GM12878 (cell line): ENCODE measurements around the gene GPR158.
"Not testable (repeated sequence)": the region's sequence is repeated elsewhere in the genome, so short reads cannot be mapped to it uniquely, and the experiment has no call there.

Source experiments
- CBX5 ChIP-seq: sonication (generic); IDR thresholded peaks from 2 replicates; pipeline ENCODE4 v1.6.1; 2016; ENCODE audit warnings: low read depth, moderate library complexity, mild to moderate bottlenecking, inconsistent platforms
- EZH2 ChIP-seq: IDR thresholded peaks from 2 replicates; pipeline ENCODE4 v1.6.1; 2012; ENCODE audit warnings: low read depth, mild to moderate bottlenecking, control low read depth, inconsistent platforms, low read length, borderline replicate concordance; ENCODE audit not compliant: control insufficient read depth
- RAD21 ChIP-seq: IDR thresholded peaks from 2 replicates; pipeline ENCODE4 v1.6.1; 2011; ENCODE audit warnings: mild to moderate bottlenecking, low read depth, low read length, moderate library complexity; ENCODE audit not compliant: insufficient read depth
- RFX5 ChIP-seq: IDR thresholded peaks from 2 replicates; pipeline ENCODE4 v1.6.1; 2011; ENCODE audit warnings: low read depth, low read length, improper control_type of control experiment
- ZSCAN29 ChIP-seq: fragments of 450-650 bp; IDR thresholded peaks from 2 replicates; pipeline ENCODE4 v1.6.1; 2017; ENCODE audit warnings: mild to moderate bottlenecking, moderate library complexity
- TF ChIP-seq, protein P1 (sequence below), 3 experiments: IDR thresholded peaks in 2 of 3; conservative IDR thresholded peaks in 1 of 3; 2 replicates each; pipeline ENCODE4 v1.5.1; 2011; ENCODE audit warnings: low read depth in 3 of 3, low read length in 3 of 3, mild to moderate bottlenecking in 3 of 3, control low read depth in 2 of 3, moderate library complexity in 2 of 3, inconsistent platforms in 1 of 3, mixed read lengths in 1 of 3; ENCODE audit not compliant: control insufficient read depth in 2 of 3, insufficient read depth in 1 of 3; ENCODE audit errors: extremely low read depth in 1 of 3
- TF ChIP-seq, protein P2 (sequence below): fragments of 450-650 bp; IDR thresholded peaks from 2 replicates; pipeline ENCODE4 v1.6.1; 2016; ENCODE audit warnings: mild to moderate bottlenecking, moderate library complexity, borderline replicate concordance
- TF ChIP-seq, protein P3 (sequence below): fragments of 150-350 bp; IDR thresholded peaks from 2 replicates; pipeline ENCODE4 v1.6.1; 2016; ENCODE audit warnings: low read depth, low read length

DNA sequence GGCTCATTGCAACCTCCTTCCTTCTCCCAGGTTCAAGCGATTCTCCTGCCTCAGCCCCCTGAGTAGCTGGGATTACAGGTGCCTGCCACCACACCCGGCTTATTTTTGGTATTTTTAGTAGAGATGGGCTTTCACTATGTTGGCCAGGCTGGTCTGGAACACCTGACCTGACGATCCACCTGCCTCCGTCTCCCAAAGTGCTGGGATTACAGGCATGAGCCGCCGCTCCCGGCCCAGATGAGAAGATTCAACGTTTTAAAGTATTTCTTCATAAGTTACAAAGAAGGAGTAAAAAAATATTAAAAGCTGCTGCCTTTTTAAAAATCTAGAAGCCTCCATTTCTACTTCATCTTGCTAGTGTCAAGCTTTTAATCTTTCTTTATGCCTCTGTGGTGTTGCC is 208.1 kb downstream of the GPR158 start:
- TF ChIP-seq ZSCAN29, RAD21, EZH2, RFX5, CBX5: not testable (repeated sequence)
- TF ChIP-seq, protein P1, sequence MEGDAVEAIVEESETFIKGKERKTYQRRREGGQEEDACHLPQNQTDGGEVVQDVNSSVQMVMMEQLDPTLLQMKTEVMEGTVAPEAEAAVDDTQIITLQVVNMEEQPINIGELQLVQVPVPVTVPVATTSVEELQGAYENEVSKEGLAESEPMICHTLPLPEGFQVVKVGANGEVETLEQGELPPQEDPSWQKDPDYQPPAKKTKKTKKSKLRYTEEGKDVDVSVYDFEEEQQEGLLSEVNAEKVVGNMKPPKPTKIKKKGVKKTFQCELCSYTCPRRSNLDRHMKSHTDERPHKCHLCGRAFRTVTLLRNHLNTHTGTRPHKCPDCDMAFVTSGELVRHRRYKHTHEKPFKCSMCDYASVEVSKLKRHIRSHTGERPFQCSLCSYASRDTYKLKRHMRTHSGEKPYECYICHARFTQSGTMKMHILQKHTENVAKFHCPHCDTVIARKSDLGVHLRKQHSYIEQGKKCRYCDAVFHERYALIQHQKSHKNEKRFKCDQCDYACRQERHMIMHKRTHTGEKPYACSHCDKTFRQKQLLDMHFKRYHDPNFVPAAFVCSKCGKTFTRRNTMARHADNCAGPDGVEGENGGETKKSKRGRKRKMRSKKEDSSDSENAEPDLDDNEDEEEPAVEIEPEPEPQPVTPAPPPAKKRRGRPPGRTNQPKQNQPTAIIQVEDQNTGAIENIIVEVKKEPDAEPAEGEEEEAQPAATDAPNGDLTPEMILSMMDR (IDR thresholded peaks at IDR 0.05 in 2 of 3, conservative IDR thresholded peaks at IDR 0.05 in 1 of 3; ENCODE audit: control insufficient read depth in 2 of 3, extremely low read depth in 1 of 3, insufficient read depth in 1 of 3, low read depth in 3 of 3, low read length in 3 of 3): not testable (repeated sequence)
- TF ChIP-seq, protein P2, sequence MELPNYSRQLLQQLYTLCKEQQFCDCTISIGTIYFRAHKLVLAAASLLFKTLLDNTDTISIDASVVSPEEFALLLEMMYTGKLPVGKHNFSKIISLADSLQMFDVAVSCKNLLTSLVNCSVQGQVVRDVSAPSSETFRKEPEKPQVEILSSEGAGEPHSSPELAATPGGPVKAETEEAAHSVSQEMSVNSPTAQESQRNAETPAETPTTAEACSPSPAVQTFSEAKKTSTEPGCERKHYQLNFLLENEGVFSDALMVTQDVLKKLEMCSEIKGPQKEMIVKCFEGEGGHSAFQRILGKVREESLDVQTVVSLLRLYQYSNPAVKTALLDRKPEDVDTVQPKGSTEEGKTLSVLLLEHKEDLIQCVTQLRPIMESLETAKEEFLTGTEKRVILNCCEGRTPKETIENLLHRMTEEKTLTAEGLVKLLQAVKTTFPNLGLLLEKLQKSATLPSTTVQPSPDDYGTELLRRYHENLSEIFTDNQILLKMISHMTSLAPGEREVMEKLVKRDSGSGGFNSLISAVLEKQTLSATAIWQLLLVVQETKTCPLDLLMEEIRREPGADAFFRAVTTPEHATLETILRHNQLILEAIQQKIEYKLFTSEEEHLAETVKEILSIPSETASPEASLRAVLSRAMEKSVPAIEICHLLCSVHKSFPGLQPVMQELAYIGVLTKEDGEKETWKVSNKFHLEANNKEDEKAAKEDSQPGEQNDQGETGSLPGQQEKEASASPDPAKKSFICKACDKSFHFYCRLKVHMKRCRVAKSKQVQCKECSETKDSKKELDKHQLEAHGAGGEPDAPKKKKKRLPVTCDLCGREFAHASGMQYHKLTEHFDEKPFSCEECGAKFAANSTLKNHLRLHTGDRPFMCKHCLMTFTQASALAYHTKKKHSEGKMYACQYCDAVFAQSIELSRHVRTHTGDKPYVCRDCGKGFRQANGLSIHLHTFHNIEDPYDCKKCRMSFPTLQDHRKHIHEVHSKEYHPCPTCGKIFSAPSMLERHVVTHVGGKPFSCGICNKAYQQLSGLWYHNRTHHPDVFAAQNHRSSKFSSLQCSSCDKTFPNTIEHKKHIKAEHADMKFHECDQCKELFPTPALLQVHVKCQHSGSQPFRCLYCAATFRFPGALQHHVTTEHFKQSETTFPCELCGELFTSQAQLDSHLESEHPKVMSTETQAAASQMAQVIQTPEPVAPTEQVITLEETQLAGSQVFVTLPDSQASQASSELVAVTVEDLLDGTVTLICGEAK: not testable (repeated sequence)
- TF ChIP-seq, protein P3, sequence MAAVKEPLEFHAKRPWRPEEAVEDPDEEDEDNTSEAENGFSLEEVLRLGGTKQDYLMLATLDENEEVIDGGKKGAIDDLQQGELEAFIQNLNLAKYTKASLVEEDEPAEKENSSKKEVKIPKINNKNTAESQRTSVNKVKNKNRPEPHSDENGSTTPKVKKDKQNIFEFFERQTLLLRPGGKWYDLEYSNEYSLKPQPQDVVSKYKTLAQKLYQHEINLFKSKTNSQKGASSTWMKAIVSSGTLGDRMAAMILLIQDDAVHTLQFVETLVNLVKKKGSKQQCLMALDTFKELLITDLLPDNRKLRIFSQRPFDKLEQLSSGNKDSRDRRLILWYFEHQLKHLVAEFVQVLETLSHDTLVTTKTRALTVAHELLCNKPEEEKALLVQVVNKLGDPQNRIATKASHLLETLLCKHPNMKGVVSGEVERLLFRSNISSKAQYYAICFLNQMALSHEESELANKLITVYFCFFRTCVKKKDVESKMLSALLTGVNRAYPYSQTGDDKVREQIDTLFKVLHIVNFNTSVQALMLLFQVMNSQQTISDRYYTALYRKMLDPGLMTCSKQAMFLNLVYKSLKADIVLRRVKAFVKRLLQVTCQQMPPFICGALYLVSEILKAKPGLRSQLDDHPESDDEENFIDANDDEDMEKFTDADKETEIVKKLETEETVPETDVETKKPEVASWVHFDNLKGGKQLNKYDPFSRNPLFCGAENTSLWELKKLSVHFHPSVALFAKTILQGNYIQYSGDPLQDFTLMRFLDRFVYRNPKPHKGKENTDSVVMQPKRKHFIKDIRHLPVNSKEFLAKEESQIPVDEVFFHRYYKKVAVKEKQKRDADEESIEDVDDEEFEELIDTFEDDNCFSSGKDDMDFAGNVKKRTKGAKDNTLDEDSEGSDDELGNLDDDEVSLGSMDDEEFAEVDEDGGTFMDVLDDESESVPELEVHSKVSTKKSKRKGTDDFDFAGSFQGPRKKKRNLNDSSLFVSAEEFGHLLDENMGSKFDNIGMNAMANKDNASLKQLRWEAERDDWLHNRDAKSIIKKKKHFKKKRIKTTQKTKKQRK: not testable (repeated sequence)
